K562 (cell line): ENCODE data around the gene GRIK1.

Source experiments
- ATF6 ChIP-seq: sonication (generic); formaldehyde crosslinking; IDR thresholded peaks from 2 replicates; pipeline ENCODE4 v1.4.0; 2020; ENCODE audit warnings: mild to moderate bottlenecking, missing genetic modification reagents
- CBFA2T3 ChIP-seq: fragments of 450-650 bp; IDR thresholded peaks from 2 replicates; pipeline ENCODE4 v1.6.1; 2017
- GTF2F1 ChIP-seq: IDR thresholded peaks from 2 replicates; pipeline ENCODE4 v1.6.1; 2011; ENCODE audit warnings: low read depth, low read length, improper control_type of control experiment
- HMG20B ChIP-seq: fragments of 250-450 bp; sonication (Bioruptor Pico); IDR thresholded peaks from 2 replicates; pipeline ENCODE4 v1.5.0; 2021; ENCODE audit warnings: mild to moderate bottlenecking
- MAX ChIP-seq: sonication (generic); formaldehyde crosslinking; IDR thresholded peaks from 2 replicates; pipeline ENCODE4 v1.9.0; 2022; ENCODE audit warnings: mild to moderate bottlenecking, missing genetic modification reagents
- RCOR1 ChIP-seq, 2 experiments: IDR thresholded peaks; 2 replicates each; pipeline ENCODE4 v1.6.1; 2012; ENCODE audit warnings: low read depth in 2 of 2, low read length in 2 of 2, borderline replicate concordance in 1 of 2, improper control_type of control experiment in 1 of 2
- SRF ChIP-seq, 2 experiments: fragments of 250-450, 450-650 bp in 1 of 2; sonication (Bioruptor Pico) in 1 of 2; sonication (generic) in 1 of 2; formaldehyde crosslinking; IDR thresholded peaks; 2 replicates each; pipeline versions ENCODE4 v1.5.0 to v1.5.1; 2020 to 2022; ENCODE audit warnings: mild to moderate bottlenecking in 1 of 2, missing genetic modification reagents in 1 of 2
- ZFP36 ChIP-seq: fragments of 150-350 bp; IDR thresholded peaks from 2 replicates; pipeline ENCODE4 v1.6.1; 2018; ENCODE audit warnings: low read length, low read depth; ENCODE audit not compliant: partially characterized antibody
- ZNF277 ChIP-seq: fragments of 250-450 bp; sonication (Bioruptor Pico); IDR thresholded peaks from 2 replicates; pipeline ENCODE4 v1.8.0; 2022; ENCODE audit warnings: inconsistent platforms, mild to moderate bottlenecking, moderate library complexity, borderline replicate concordance

- no peak for TF ChIP-seq GTF2F1
- no peak for TF ChIP-seq SRF (CRISPR knock-in tag; IDR thresholded peaks at IDR 0.05)
- TF ChIP-seq ZNF277 (CRISPR knock-in tag), result no peak
- no peak for TF ChIP-seq ZFP36
- TF ChIP-seq ATF6 (CRISPR knock-in tag), result no peak
- TF ChIP-seq MAX (CRISPR knock-in tag), result no peak
- no peak for TF ChIP-seq HMG20B (CRISPR knock-in tag)
- no peak for TF ChIP-seq RCOR1 (IDR thresholded peaks at IDR 0.05; ENCODE audit: borderline replicate concordance in 1 of 2, low read depth in 2 of 2, low read length in 2 of 2)
- no peak for TF ChIP-seq CBFA2T3
Measured at GRCh38 chr21:29748391-29749167, 191.2 kb downstream of the GRIK1 start.
